NB4 (cell line): Measurements from ENCODE around the gene VRK2.

Source experiments
- CTCF ChIP-seq: IDR thresholded peaks from one replicate; pipeline ENCODE4 v1.5.1; 2012; ENCODE audit warnings: low read depth, low read length
- POLR2A ChIP-seq: IDR thresholded peaks from 2 replicates; pipeline ENCODE4 v1.6.1; 2011; ENCODE audit warnings: mild to moderate bottlenecking; ENCODE audit not compliant: insufficient read length; ENCODE audit errors: extremely low read depth

DNA sequence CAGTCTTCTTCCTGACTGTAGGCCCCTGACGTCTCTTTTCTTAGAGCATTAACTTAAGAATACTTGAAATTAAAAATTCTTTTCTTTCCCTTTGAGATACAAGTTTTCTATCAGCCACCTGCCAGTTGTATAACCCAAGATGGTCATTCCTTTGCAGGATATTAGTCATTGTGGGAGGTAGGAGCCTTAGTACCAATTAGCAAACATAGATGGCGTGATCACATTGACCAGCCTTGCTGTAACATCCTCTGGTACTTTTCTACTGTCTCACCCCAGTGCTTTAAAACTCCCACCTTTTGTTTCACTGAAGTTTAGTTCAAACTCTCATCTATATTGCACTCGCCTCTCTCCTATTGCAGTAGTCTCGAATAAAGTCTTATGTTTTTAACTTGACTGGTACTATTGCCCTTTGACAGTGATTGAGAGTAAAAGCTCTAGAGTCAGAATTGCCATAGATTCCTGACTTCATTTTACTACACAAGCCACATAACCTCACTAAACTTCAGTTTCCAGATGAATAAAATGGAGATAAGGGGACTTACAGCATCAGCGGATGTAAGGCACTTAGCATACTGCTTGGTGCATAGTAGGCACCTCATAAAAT lies 74.1 kb downstream of the VRK2 start:
- TF ChIP-seq CTCF (no peak), POLR2A (no peak)
